Measurements from ENCODE around the gene ZNF555. TPM values are rescaled to one million over a fixed set of nuclear protein-coding genes. Genes with fewer than 3 reads are reported as not detected.

Gene ZNF555
- total and polyA plus RNA-seq, 2 of the 13 experiments (the other 11 are each of a cell fraction or from before 2014, with no cell fraction given): 5.0 to 8.0 TPM

- TF ChIP-seq ZNF10 (CRISPR knock-in tag; IDR thresholded peaks at IDR 0.05; ENCODE audit: borderline replicate concordance, low read depth) (no peak), ZNF670 (CRISPR knock-in tag; IDR thresholded peaks at IDR 0.05; ENCODE audit: borderline replicate concordance) (peak; percentile 42; the same call in 1 of the 2 replicates), DPF2 (CRISPR knock-in tag; IDR thresholded peaks at IDR 0.05; ENCODE audit: borderline replicate concordance, low read depth) (no peak), ZC3H4 (CRISPR knock-in tag; IDR thresholded peaks at IDR 0.05; ENCODE audit: borderline replicate concordance) (no peak), TBL1XR1 (IDR thresholded peaks at IDR 0.05; ENCODE audit: borderline replicate concordance, low read length, partially characterized antibody) (no peak), HHEX (CRISPR knock-in tag; IDR thresholded peaks at IDR 0.05) (no peak), ZSCAN21 (CRISPR knock-in tag; IDR thresholded peaks at IDR 0.05; ENCODE audit: borderline replicate concordance) (no peak), HMGXB3 (CRISPR knock-in tag; IDR thresholded peaks at IDR 0.05; ENCODE audit: borderline replicate concordance) (peak; percentile 98), CHD4 (IDR thresholded peaks at IDR 0.05; ENCODE audit: borderline replicate concordance, low read length) (no peak), PAF1 (CRISPR knock-in tag; IDR thresholded peaks at IDR 0.05) (no peak), ZBTB20 (CRISPR knock-in tag; IDR thresholded peaks at IDR 0.05; ENCODE audit: borderline replicate concordance, low read depth) (peak; percentile 40; the same call in 1 of the 2 replicates), MTA1 (CRISPR knock-in tag; IDR thresholded peaks at IDR 0.05; ENCODE audit: borderline replicate concordance) (0 out of 2 replicates have a peak, but pooled peaks have one; percentile 49), FOXK1 (CRISPR knock-in tag; IDR thresholded peaks at IDR 0.05; ENCODE audit: borderline replicate concordance, low read depth) (no peak), PBX3 (CRISPR knock-in tag; IDR thresholded peaks at IDR 0.05; ENCODE audit: borderline replicate concordance) (no peak), ZNF331 (CRISPR knock-in tag; IDR thresholded peaks at IDR 0.05) (peak; percentile 38), CBFB (CRISPR knock-in tag; IDR thresholded peaks at IDR 0.05) (0 out of 2 replicates have a peak, but pooled peaks have one; percentile 43), SIN3A (IDR thresholded peaks at IDR 0.05; ENCODE audit: borderline replicate concordance, low read depth, low read length) (no peak; the same call in 1 of the 2 replicates), ZNF256 (CRISPR knock-in tag; conservative IDR thresholded peaks at IDR 0.05) (no peak), ATF7-NPFF (CRISPR knock-in tag; IDR thresholded peaks at IDR 0.05; ENCODE audit: low read depth) (peak; percentile 78), FOXJ3 (CRISPR knock-in tag; IDR thresholded peaks at IDR 0.05; ENCODE audit: borderline replicate concordance) (no peak)
- TF ChIP-seq, protein P1, sequence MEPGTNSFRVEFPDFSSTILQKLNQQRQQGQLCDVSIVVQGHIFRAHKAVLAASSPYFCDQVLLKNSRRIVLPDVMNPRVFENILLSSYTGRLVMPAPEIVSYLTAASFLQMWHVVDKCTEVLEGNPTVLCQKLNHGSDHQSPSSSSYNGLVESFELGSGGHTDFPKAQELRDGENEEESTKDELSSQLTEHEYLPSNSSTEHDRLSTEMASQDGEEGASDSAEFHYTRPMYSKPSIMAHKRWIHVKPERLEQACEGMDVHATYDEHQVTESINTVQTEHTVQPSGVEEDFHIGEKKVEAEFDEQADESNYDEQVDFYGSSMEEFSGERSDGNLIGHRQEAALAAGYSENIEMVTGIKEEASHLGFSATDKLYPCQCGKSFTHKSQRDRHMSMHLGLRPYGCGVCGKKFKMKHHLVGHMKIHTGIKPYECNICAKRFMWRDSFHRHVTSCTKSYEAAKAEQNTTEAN (CRISPR knock-in tag; conservative IDR thresholded peaks at IDR 0.05): no peak
Measured at GRCh38 chr19:2900296-2901252, 59.3 kb downstream of the ZNF555 start, which contains the start of gene ZNF57 (continued).
